ENCODE measurements around the gene KRT2.

The KRT2 gene

GRCh38 chr12:52651726-52652261 lies at the start of gene KRT2:
KRT2 (minus strand) TSS chr12:52652211; CDS start chr12:52652142, 69 bp downstream.
- no peak for DNase-seq (ENCODE audit: low spot score)

DNA sequence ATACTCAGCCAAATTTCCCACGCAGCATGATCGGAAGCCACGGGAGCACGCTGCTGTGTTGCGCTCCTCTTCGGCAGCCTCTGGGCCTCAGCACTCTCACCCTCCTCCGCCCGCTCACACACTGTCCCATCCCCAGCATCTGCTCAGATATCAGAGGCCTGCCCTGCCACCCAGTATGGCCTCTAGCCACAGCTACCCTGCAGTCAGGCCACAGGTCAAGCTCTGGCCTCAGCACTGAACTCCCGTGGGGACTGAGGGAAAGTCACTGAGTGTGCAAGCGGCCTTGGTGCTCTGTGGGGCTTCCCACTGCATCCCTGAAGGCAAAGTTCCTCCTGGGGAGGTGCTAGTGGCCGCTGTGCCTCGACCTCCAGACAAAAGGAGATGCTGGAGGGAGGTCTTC lies 49.3 kb upstream of the KRT2 start:
- DNase-seq (ENCODE audit: low spot score), result no peak

DNA sequence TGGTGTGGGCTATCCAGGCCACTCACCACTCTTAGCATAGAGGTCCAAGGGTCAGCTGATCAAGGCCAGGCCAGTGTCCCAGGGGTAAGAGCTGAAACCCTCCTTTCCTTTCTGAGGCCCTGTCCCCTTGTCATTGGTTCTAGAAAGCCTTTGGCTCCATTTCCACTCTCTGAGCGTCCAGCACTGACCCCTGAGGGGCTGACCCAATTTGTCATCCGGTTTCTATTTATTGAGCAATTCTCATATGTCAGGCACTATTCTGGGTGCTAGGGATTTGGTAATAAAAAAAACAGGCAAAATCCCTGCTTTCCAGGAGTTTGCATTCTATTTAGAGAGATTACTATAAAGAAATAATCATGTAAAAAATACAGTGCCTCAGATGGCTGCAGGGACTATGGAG lies 47.9 kb upstream of the KRT2 start:
- no peak for DNase-seq (ENCODE audit: low spot score)

DNA sequence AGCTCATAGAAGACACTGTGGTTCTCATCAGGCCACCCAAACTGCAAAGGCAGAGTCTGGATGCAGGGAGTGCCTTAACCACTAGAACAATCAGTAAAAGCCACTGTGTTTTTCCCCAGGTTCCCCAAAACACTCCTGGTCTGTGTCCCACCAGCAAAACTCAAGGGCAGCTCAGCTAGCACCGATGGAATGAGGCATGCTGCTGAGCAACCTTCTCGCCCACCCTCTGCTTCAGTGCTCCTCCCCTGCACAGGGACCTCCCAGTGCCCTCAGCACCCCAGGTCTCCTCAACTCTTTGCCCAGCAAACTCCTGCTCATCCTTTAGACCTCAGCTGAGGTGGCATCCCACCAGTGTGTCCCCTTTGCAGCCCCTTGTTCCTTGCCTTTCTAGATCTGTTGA lies 47.4 kb upstream of the KRT2 start:
- DNase-seq (ENCODE audit: low spot score), result no peak

GRCh38 chr12:52698651-52699340 lies 46.8 kb upstream of the KRT2 start:
- no peak for DNase-seq (ENCODE audit: low spot score)

DNA sequence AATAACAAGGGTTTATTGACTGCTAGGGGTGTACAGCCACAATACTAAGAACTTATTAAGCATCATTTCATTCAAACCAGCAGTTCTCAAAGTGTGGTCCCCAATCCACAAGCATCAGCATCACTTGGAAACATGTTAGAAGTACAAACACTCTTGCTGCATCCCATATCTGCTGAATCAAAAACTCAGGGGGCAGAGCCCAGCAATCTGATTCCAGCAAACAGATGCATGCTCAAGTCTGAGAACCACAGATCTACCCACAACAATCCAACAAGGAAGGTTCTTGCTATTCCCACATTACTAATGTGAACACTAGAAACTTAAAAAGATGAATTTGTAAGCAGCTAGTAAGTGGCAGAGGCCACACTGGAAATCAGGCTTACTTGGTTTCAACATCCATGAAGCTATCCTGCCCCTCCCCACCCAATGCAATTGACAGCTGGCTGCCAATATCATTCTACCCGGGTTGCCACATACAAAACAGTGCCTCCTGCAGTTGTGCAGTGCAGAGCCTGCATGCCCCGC lies 45.1 kb upstream of the KRT2 start:
- no peak for DNase-seq (ENCODE audit: low spot score)

- DNase-seq (ENCODE audit: low spot score), result no peak
These were observed 44.6 kb upstream of the KRT2 start for GRCh38 chr12:52696588-52696987.

DNA sequence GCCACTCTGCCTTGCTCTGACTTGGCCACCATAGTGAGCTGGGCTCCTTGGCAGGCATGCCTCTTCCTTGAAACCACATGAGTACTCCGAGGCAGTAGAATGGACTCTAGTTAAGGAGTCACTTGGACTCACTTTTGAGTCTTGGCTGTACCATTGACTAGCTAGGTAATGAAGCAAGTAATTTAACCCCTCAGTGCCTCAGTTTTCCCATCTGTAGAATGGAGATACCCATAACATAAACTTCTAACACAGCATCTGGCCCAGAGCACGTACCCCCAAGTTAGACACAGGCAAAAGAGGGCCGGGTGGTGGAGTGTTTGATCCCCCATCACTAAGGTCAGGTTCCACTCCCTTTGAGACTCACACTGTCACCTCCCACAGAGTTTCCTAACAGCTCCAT lies 43.0 kb upstream of the KRT2 start:
- no peak for DNase-seq (ENCODE audit: low spot score)

- no peak for DNase-seq (ENCODE audit: low spot score)
These were observed 42.1 kb upstream of the KRT2 start for GRCh38 chr12:52694151-52694550.

DNA sequence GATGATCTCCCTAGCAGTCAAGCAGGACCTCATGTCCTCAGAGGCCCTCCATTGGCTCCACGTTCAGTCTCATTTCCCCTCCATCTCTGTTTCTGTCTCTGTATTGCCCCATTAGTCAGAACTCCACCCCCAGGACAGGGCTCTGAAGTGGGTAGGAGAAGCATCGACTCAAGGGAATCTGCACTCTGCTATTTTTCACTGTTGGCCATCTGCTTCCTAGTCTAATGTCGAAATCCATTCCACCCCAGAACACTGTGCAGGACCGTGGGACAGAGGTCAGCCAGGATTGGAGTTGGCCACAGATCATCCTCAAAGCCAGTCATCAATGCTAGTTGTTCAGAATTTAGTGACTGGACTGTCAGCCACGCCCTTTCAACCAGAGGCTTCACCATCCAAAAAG lies 41.2 kb upstream of the KRT2 start:
- DNase-seq (ENCODE audit: low spot score), result no peak

- no peak for DNase-seq (ENCODE audit: low spot score)
These were observed 40.2 kb upstream of the KRT2 start for GRCh38 chr12:52692254-52692653.

GRCh38 chr12:52691841-52692150 lies 39.8 kb upstream of the KRT2 start:
- no peak for DNase-seq (ENCODE audit: low spot score)

GRCh38 chr12:52691076-52691840 lies 39.2 kb upstream of the KRT2 start:
- DNase-seq (ENCODE audit: low spot score), result no peak

GRCh38 chr12:52690351-52691075 lies 38.5 kb upstream of the KRT2 start:
- DNase-seq (ENCODE audit: low spot score), result no peak

DNA sequence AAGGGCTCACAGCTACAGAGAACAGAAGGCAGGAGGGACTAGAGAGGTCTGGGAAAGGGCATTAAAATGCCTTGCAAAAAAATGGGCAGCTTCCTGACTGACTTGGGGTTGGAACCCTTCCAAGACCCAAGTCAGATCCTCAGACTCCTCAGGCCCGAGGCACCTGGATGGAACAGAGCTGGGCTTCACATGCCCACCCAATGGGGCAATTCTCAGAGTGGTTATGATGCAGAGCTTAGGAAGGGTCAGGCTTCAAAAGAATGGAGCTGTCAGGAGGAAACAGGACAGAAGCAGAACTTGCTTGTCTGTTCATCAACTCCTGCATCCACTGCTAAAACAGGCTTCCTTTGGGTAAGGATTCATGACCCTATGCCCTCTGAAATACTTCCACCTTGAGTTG lies 37.9 kb upstream of the KRT2 start:
- no peak for DNase-seq (ENCODE audit: low spot score)

DNA sequence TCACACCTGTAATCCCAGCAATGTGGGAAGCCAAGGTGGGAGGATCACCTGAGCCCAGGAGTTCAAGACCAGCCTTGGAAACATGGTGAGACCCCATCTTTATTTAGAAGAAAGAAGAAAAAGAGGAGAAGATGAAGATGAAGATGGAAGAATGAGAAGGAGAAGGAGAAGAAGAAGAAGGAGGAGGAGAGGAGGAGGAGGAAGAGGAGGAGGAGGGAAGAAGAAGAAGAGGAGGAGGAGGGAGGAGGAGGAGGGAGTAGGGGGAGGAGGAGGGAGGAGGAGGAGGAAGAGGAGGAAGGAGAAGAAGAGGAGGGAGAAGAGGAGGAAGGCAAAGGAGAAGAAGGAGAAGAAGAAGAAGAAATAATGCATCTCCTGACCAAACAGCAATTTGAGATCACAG lies 37.2 kb upstream of the KRT2 start:
- DNase-seq (ENCODE audit: low spot score), result no peak

- no peak for DNase-seq (ENCODE audit: low spot score)
These were observed 36.5 kb upstream of the KRT2 start for GRCh38 chr12:52688481-52688880.

GRCh38 chr12:52687497-52688385 lies 35.7 kb upstream of the KRT2 start:
- DNase-seq (ENCODE audit: low spot score), result no peak

- DNase-seq (ENCODE audit: low spot score), result no peak
These were observed 34.9 kb upstream of the KRT2 start for GRCh38 chr12:52686756-52687487.

GRCh38 chr12:52686063-52686462 lies 34.1 kb upstream of the KRT2 start:
- no peak for DNase-seq (ENCODE audit: low spot score)

DNA sequence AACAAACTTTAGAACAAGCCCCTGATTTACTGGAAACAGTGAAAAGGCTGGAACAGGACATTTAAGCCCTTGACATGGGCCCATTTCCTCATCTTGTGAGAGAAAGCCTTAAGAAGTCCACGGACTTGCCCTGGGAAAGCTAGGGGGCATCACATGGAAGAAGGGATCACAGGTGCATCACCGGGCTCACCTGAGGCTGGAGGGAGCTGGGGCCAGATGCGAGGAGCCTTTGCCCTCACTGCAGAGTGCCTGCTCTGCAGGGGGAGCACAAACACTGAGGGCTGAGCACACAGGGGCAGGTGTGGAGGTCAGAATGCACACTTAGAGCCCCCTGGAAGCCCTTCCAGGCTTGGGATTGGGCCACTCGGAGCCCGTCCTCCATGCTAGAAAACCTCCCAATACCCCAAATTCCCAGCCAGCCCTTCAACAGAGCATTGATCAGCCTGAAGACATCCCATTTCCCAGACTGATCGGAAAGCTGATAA lies 33.4 kb upstream of the KRT2 start:
- DNase-seq (ENCODE audit: low spot score), result no peak

All from hepatic stellate cell (primary cell).